KBM-7 (cell line): ENCODE results near the gene LEFTY1.
"Not testable (repeated sequence)": the region's sequence is repeated elsewhere in the genome, so short reads cannot be mapped to it uniquely, and the experiment has no call there.

Experiments used
- DNase-seq: peaks from one replicate; pipeline ENCODE4 v3.0.0-alpha.2; 2015
- in situ Hi-C: fragments of 300-500 bp; cut with MboI; formaldehyde crosslinking; loops from 2 replicates; pipeline ENCODE4 v1.14.3; 2020; ENCODE audit warnings: low sequenced_read_pairs, low pct_unique_long_range_greater_than_20kb, mixed read lengths

LEFTY1 gene

GRCh38 chr1:225888898-225889601, at the start of gene LEFTY1:
LEFTY1 (minus strand) TSS chr1:225889146; CDS start chr1:225889066, 80 bp downstream.
- DNase-seq: no peak
- in situ Hi-C loops: no loop called here

- DNase-seq: no peak
- in situ Hi-C loops: no loop called here
These were observed 48.4 kb upstream of the LEFTY1 start for GRCh38 chr1:225937048-225937968.

- DNase-seq: no peak
- in situ Hi-C loops: no loop called here
These were observed 47.6 kb upstream of the LEFTY1 start for GRCh38 chr1:225936523-225936922.

- DNase-seq, in situ Hi-C loops: not testable (repeated sequence)
These were observed 47.1 kb upstream of the LEFTY1 start for GRCh38 chr1:225936086-225936485.

- DNase-seq: no peak
- in situ Hi-C loops: no loop called here
These were observed 45.8 kb upstream of the LEFTY1 start for GRCh38 chr1:225934711-225935110.

- no peak for DNase-seq
- in situ Hi-C loops: no loop called here
These were observed 44.1 kb upstream of the LEFTY1 start for GRCh38 chr1:225933072-225933471.

GRCh38 chr1:225931270-225932136, 42.6 kb upstream of the LEFTY1 start:
- DNase-seq: no peak

GRCh38 chr1:225930566-225930965, 41.6 kb upstream of the LEFTY1 start:
- in situ Hi-C loops: no loop called here
- no peak for DNase-seq

More at GRCh38 chr1:225931270-225932136, 42.6 kb upstream of the LEFTY1 start:
- in situ Hi-C loops: no loop called here

GRCh38 chr1:225929462-225929861, 40.5 kb upstream of the LEFTY1 start:
- in situ Hi-C loops: not testable (repeated sequence)

GRCh38 chr1:225928186-225929175, 39.5 kb upstream of the LEFTY1 start:
- in situ Hi-C loops: no loop called here
- peak; percentile 39 for DNase-seq

More at GRCh38 chr1:225929462-225929861, 40.5 kb upstream of the LEFTY1 start:
- not testable (repeated sequence) for DNase-seq

GRCh38 chr1:225926551-225927113, 37.7 kb upstream of the LEFTY1 start:
- peak; percentile 70 for DNase-seq
- in situ Hi-C loops: no loop called here

- peak; percentile 98 for DNase-seq
- in situ Hi-C loops: no loop called here
These were observed 35.0 kb upstream of the LEFTY1 start, which contains the start of gene PYCR2 for GRCh38 chr1:225923692-225924555. PYCR2 (minus strand) TSS chr1:225924250; CDS start chr1:225924110, 140 bp downstream.

- no peak for DNase-seq
- in situ Hi-C loops: no loop called here
These were observed 34.4 kb upstream of the LEFTY1 start for GRCh38 chr1:225923381-225923691.

- in situ Hi-C loops: no loop called here
- DNase-seq: no peak
These were observed 33.1 kb upstream of the LEFTY1 start for GRCh38 chr1:225921734-225922709.

- in situ Hi-C loops: no loop called here
- DNase-seq: peak; percentile 61
These were observed 31.0 kb upstream of the LEFTY1 start for GRCh38 chr1:225919906-225920305.

GRCh38 chr1:225918280-225918679, 29.3 kb upstream of the LEFTY1 start:
- no peak for DNase-seq
- in situ Hi-C loops: no loop called here
